OCI-LY3 (cell line): ENCODE results near the gene HS2ST1.

Experiments used
- CTCF ChIP-seq: fragments of 200-600, 300-600 bp; sonication (generic); IDR thresholded peaks from 2 replicates; pipeline ENCODE4 v1.5.1; 2014; ENCODE audit warnings: antibody characterized with exemption, low read length, low read depth
- EZH2phosphoT487 ChIP-seq: fragments of 200-600 bp; shearing (Covaris generic); IDR thresholded peaks from 2 replicates; pipeline ENCODE4 v1.6.1; 2018; ENCODE audit warnings: antibody characterized with exemption, mixed run types, low read depth

GRCh38 chr1:87092846-87093245 is 178.4 kb downstream of the HS2ST1 start:
- TF ChIP-seq EZH2phosphoT487 (no peak), CTCF (no peak)
